Transverse colon (tissue), 4 donors: ENCODE results near the gene SNX8. TPM values are rescaled to one million over a fixed set of nuclear protein-coding genes. Genes with fewer than 3 reads are reported as not detected.

Experiments
- DNase-seq: peaks from one replicate; pipeline ENCODE4 v3.0.0-alpha.2; 2019
- H3K27ac ChIP-seq, 4 donors: fragments of 200-600 bp; sonication (generic); 2 replicates each; pipeline ENCODE4 v1.5.1; 2016 to 2018; ENCODE audit warnings: inconsistent platforms in 4 of 4
- H3K27me3 ChIP-seq: fragments of 200-600 bp; sonication (generic); 2 replicates; pipeline ENCODE4 v1.5.1; 2017; ENCODE audit warnings: inconsistent platforms
- H3K36me3 ChIP-seq, 4 donors: fragments of 200-600 bp; sonication (generic); 2 replicates each; pipeline ENCODE4 v1.5.1; 2017 to 2019; ENCODE audit warnings: inconsistent platforms in 4 of 4
- H3K4me1 ChIP-seq, 4 donors: fragments of 200-600 bp; sonication (generic); 2 replicates each; pipeline ENCODE4 v1.5.1; 2017 to 2020; ENCODE audit warnings: inconsistent platforms in 4 of 4
- H3K4me3 ChIP-seq, 4 donors: fragments of 200-600 bp; sonication (generic); 1 replicate in 1 of 4; 2 replicates in 3 of 4; pipeline versions ENCODE4 v1.5.1 to v1.6.1; 2017 to 2019; ENCODE audit warnings: inconsistent platforms in 4 of 4
- H3K9me3 ChIP-seq, 2 donors: fragments of 200-600 bp; sonication (generic); 2 replicates each; pipeline ENCODE4 v1.5.1; 2017 to 2019; ENCODE audit warnings: inconsistent platforms in 2 of 2
- CTCF ChIP-seq, 5 experiments: fragments of 200-600 bp in 3 of 5; fragments of 450-650 bp in 2 of 5; sonication (generic) in 3 of 5; IDR thresholded peaks; 1 replicate in 2 of 5; 2 replicates in 3 of 5; pipeline ENCODE4 v1.5.1; 2016 to 2017; ENCODE audit warnings: antibody characterized with exemption in 5 of 5, inconsistent platforms in 3 of 5, mild to moderate bottlenecking in 2 of 5, moderate library complexity in 1 of 5
- EP300 ChIP-seq: sonication (generic); formaldehyde crosslinking; IDR thresholded peaks from one replicate; pipeline ENCODE4 v1.6.1; 2017; ENCODE audit warnings: antibody characterized with exemption, low read depth
- POLR2A ChIP-seq: fragments of 450-650 bp; IDR thresholded peaks from one replicate; pipeline ENCODE4 v1.6.1; 2016; ENCODE audit warnings: antibody characterized with exemption, mild to moderate bottlenecking, moderate library complexity
- POLR2AphosphoS5 ChIP-seq, 3 donors: sonication (generic); formaldehyde crosslinking; IDR thresholded peaks; one replicate each; pipeline ENCODE4 v1.6.1; 2016; ENCODE audit warnings: antibody characterized with exemption in 3 of 3
- WGBS, 2 donors: methylation state at CpG; one replicate each; pipeline ENCODE4 v1.1.5; 2018; ENCODE audit warnings: low coverage in 1 of 2; 5-methylcytosine and 5-hydroxymethylcytosine counted together
- in situ Hi-C, 4 donors: fragments of 200-750 bp; cut with MboI; loops; one replicate each; pipeline versions ENCODE4 v1.15.0 to v1.15.1; 2017; ENCODE audit warnings: low sequenced_read_pairs in 3 of 4, low pct_ligation_motif_present in 1 of 4, low pct_unique_long_range_greater_than_20kb in 1 of 4
- intact Hi-C: fragments of 100-400 bp; cut with DNase I; formaldehyde crosslinking; loops from one replicate; pipeline ENCODE4 v1.15.1; 2023; ENCODE audit warnings: low total_unique reads
- total RNA-seq, 4 donors: library from RNA; depleted of rRNA; stranded (reverse); fragments of >200 nt; gene quantifications; one replicate each; pipeline ENCODE4 v1.1.0, GENCODE V29; 2016

Gene SNX8
- total RNA-seq, 4 donors from 2014 or later = 3.8 to 27.3 (median 9.2) TPM

- H3K4me3 ChIP-seq = no peak overlapping the region
- no peaks in the 10 kb centered on the region for H3K27me3 ChIP-seq
Observed at GRCh38 chr7:2211259-2211880, 102.9 kb downstream of the SNX8 start.

GRCh38 chr7:2210551-2211258 lies 103.5 kb downstream of the SNX8 start:
- Histone ChIP-seq H3K4me1 (no peaks in the 10 kb centered on the region), H3K9me3 (no peaks in the 10 kb centered on the region), H3K27me3 (no peaks in the 10 kb centered on the region), H3K27ac (no peak overlapping the region), H3K4me3 (no peak overlapping the region), H3K36me3 (peaks cover 0 to 5% (median 2%) of the 10 kb centered on the region in 4 donors)
- intact Hi-C loops = no loop called here
- TF ChIP-seq POLR2AphosphoS5 (IDR thresholded peaks at IDR 0.05) (no peak), CTCF (IDR thresholded peaks at IDR 0.05) (no peak), EP300 (no peak), POLR2A (no peak)
- WGBS, 2 donors = 93% methylated on average over 26 of the region's 30 CpGs; no CpG with 5 or more reads in 1 of the 2 donors
- in situ Hi-C loops = loop anchor here in 3 of 4 donors (25.0 kb wide), 2 partner anchors 548 to 623 kb away; partner anchors contain the start of gene ELFN1 (in 2 of the 3)
- no peak for DNase-seq

More at GRCh38 chr7:2211259-2211880, 102.9 kb downstream of the SNX8 start:
- H3K36me3 ChIP-seq = peaks cover 0 to 11% (median 3%) of the 10 kb centered on the region in 4 donors
- intact Hi-C loops = no loop called here
- no peak overlapping the region for H3K27ac ChIP-seq
- no peaks in the 10 kb centered on the region for H3K4me1 ChIP-seq
- WGBS, 2 donors = 88% methylated on average over 14 of the region's 15 CpGs; no CpG with 5 or more reads in 1 of the 2 donors
- DNase-seq = no peak
- in situ Hi-C loops = loop anchor here in 3 of 4 donors (25.0 kb wide), 2 partner anchors 549 to 624 kb away; partner anchors contain the start of gene ELFN1 (in 2 of the 3)
- TF ChIP-seq CTCF (IDR thresholded peaks at IDR 0.05) (no peak), EP300 (no peak), POLR2AphosphoS5 (IDR thresholded peaks at IDR 0.05) (no peak), POLR2A (no peak)
- no peaks in the 10 kb centered on the region for H3K9me3 ChIP-seq

GRCh38 chr7:2209961-2210323 lies 104.3 kb downstream of the SNX8 start:
- no peak for TF ChIP-seq EP300
- no peak for TF ChIP-seq POLR2A
- TF ChIP-seq POLR2AphosphoS5 (IDR thresholded peaks at IDR 0.05) = no peak
- TF ChIP-seq CTCF (IDR thresholded peaks at IDR 0.05) = no peak
- no peaks in the 10 kb centered on the region for H3K9me3 ChIP-seq
- H3K27ac ChIP-seq = no peak overlapping the region
- H3K36me3 ChIP-seq = peaks cover 0 to 5% (median 0%) of the 10 kb centered on the region in 4 donors
- DNase-seq = no peak
- no peak overlapping the region for H3K4me3 ChIP-seq
- no peaks in the 10 kb centered on the region for H3K27me3 ChIP-seq
- in situ Hi-C loops (loop anchor here in 3 of 4 donors (25.0 kb wide), 2 partner anchors 548 to 623 kb away; partner anchors contain the start of gene ELFN1 (in 2 of the 3)), intact Hi-C loops (loop anchor here (5.0 to 10.0 kb wide), 2 partner anchors 108 to 545 kb away; no protein-coding TSS in a partner anchor)
- H3K4me1 ChIP-seq = no peaks in the 10 kb centered on the region
- WGBS, 2 donors = 88 to 100% methylated on average over 1 to 8 of the region's 8 CpGs
